HepG2 (cell line): ENCODE measurements around the gene DBNDD1. TPM values are rescaled to one million over a fixed set of nuclear protein-coding genes. Genes with fewer than 3 reads are reported as not detected.

ENCODE experiments used
- BRD4 ChIP-seq: sonication (generic); formaldehyde crosslinking; IDR thresholded peaks from 2 replicates; pipeline ENCODE4 v1.4.0; 2020; ENCODE audit warnings: missing genetic modification reagents
- BRF2 ChIP-seq: sonication (generic); formaldehyde crosslinking; IDR thresholded peaks from 2 replicates; pipeline ENCODE4 v1.8.1; 2022; ENCODE audit warnings: mild to moderate bottlenecking, missing genetic modification reagents
- DRAP1 ChIP-seq: IDR thresholded peaks from 2 replicates; pipeline ENCODE4 v1.6.1; 2016; ENCODE audit warnings: missing genetic modification reagents, missing compliant biosample characterization
- ETS1 ChIP-seq: sonication (generic); formaldehyde crosslinking; IDR thresholded peaks from 2 replicates; pipeline ENCODE4 v1.4.0; 2020; ENCODE audit warnings: missing genetic modification reagents
- ETV5 ChIP-seq: IDR thresholded peaks from 2 replicates; pipeline ENCODE4 v1.6.1; 2018; ENCODE audit warnings: missing biosample characterization, missing genetic modification reagents, inconsistent platforms, borderline replicate concordance
- ETV6 ChIP-seq: sonication (generic); formaldehyde crosslinking; conservative IDR thresholded peaks from 2 replicates; pipeline ENCODE4 v1.4.0; 2020; ENCODE audit warnings: missing genetic modification reagents
- FOSL1 ChIP-seq: sonication (generic); formaldehyde crosslinking; IDR thresholded peaks from 2 replicates; pipeline ENCODE4 v1.9.0; 2021; ENCODE audit warnings: missing genetic modification reagents, borderline replicate concordance
- FOXC1 ChIP-seq: sonication (generic); formaldehyde crosslinking; IDR thresholded peaks from 2 replicates; pipeline ENCODE4 v1.8.0; 2022; ENCODE audit warnings: mild to moderate bottlenecking, missing genetic modification reagents, borderline replicate concordance
- HCFC1 ChIP-seq: fragments of 150-350 bp; IDR thresholded peaks from 2 replicates; pipeline ENCODE4 v1.6.1; 2014; ENCODE audit warnings: low read depth, low read length
- HMG20A ChIP-seq: IDR thresholded peaks from 2 replicates; pipeline ENCODE4 v1.6.1; 2016; ENCODE audit warnings: borderline replicate concordance
- LCORL ChIP-seq, 2 experiments: fragments of 450-650 bp in 1 of 2; sonication (generic) in 1 of 2; formaldehyde crosslinking in 1 of 2; IDR thresholded peaks; 2 replicates each; pipeline versions ENCODE4 v1.5.0 to v1.6.1; 2017 to 2020; ENCODE audit warnings: antibody characterized with exemption in 1 of 2, missing genetic modification reagents in 1 of 2
- NFE2L1 ChIP-seq: sonication (generic); formaldehyde crosslinking; IDR thresholded peaks from 2 replicates; pipeline ENCODE4 v1.4.0; 2020; ENCODE audit warnings: missing genetic modification reagents, mild to moderate bottlenecking, borderline replicate concordance
- SALL1 ChIP-seq: sonication (generic); formaldehyde crosslinking; IDR thresholded peaks from 2 replicates; pipeline ENCODE4 v1.8.0; 2022; ENCODE audit warnings: mild to moderate bottlenecking, missing genetic modification reagents
- SMARCC2 ChIP-seq: fragments of 450-650 bp; IDR thresholded peaks from 2 replicates; pipeline ENCODE4 v1.6.1; 2017; ENCODE audit warnings: antibody characterized with exemption, mild to moderate bottlenecking
- TAF1 ChIP-seq: sonication (generic); formaldehyde crosslinking; IDR thresholded peaks from 2 replicates; pipeline ENCODE4 v1.4.0; 2020; ENCODE audit warnings: missing genetic modification reagents
- ZNF260 ChIP-seq: sonication (generic); formaldehyde crosslinking; IDR thresholded peaks from 2 replicates; pipeline ENCODE4 v1.4.0; 2020; ENCODE audit warnings: missing genetic modification reagents, low read depth, mild to moderate bottlenecking, borderline replicate concordance
- ZNF275 ChIP-seq: sonication (generic); formaldehyde crosslinking; IDR thresholded peaks from 2 replicates; pipeline ENCODE4 v1.8.0; 2022; ENCODE audit warnings: missing genetic modification reagents, mild to moderate bottlenecking, inconsistent platforms, borderline replicate concordance
- ZNF30 ChIP-seq: sonication (generic); formaldehyde crosslinking; IDR thresholded peaks from 2 replicates; pipeline ENCODE4 v1.5.0; 2020; ENCODE audit warnings: mild to moderate bottlenecking, missing genetic modification reagents
- ZNF547 ChIP-seq: sonication (generic); formaldehyde crosslinking; IDR thresholded peaks from 2 replicates; pipeline ENCODE4 v1.5.1; 2020; ENCODE audit warnings: mild to moderate bottlenecking, missing genetic modification reagents
- ZNF550 ChIP-seq: sonication (generic); formaldehyde crosslinking; IDR thresholded peaks from 2 replicates; pipeline ENCODE4 v1.4.0; 2020; ENCODE audit warnings: mild to moderate bottlenecking, missing genetic modification reagents, borderline replicate concordance
- ZNF629 ChIP-seq: sonication (generic); formaldehyde crosslinking; conservative IDR thresholded peaks from 2 replicates; pipeline ENCODE4 v1.5.0; 2020; ENCODE audit warnings: missing genetic modification reagents
- polyA plus RNA-seq, 8 experiments: library from polyadenylated mRNA; depleted of rRNA in 3 of 8; stranded (reverse) in 7 of 8; unstranded in 1 of 8; fragments of >200 nt; fragmentation: Illumina TruSeq in 4 of 8; extraction: Trizol in 4 of 8; gene quantifications; 2 replicates each; pipeline versions ENCODE4 v1.2.1 to v1.2.3, GENCODE V29; 2011 to 2016; ENCODE audit warnings: low read depth in 4 of 8, missing spikeins in 1 of 8, mixed read lengths in 1 of 8; ENCODE audit not compliant: insufficient read depth in 1 of 8
- total RNA-seq, 5 experiments: library from RNA; depleted of rRNA; stranded (reverse); fragments of >200 nt; fragmentation: Illumina TruSeq; extraction: Trizol; gene quantifications; 2 replicates each; pipeline ENCODE4 v1.2.3, GENCODE V29; 2016; ENCODE audit warnings: low read depth in 1 of 5
- TF ChIP-seq, protein P1 (sequence below): IDR thresholded peaks from 2 replicates; pipeline ENCODE4 v1.6.1; 2016; ENCODE audit warnings: low read depth
- TF ChIP-seq, protein P2 (sequence below): sonication (generic); formaldehyde crosslinking; IDR thresholded peaks from 2 replicates; pipeline ENCODE4 v1.4.0; 2020; ENCODE audit warnings: missing genetic modification reagents

DBNDD1 gene
- total and polyA plus RNA-seq, 2 of the 13 experiments (the other 11 are each of a cell fraction or from before 2014, with no cell fraction given), result 17.0 to 40.4 TPM

DNA sequence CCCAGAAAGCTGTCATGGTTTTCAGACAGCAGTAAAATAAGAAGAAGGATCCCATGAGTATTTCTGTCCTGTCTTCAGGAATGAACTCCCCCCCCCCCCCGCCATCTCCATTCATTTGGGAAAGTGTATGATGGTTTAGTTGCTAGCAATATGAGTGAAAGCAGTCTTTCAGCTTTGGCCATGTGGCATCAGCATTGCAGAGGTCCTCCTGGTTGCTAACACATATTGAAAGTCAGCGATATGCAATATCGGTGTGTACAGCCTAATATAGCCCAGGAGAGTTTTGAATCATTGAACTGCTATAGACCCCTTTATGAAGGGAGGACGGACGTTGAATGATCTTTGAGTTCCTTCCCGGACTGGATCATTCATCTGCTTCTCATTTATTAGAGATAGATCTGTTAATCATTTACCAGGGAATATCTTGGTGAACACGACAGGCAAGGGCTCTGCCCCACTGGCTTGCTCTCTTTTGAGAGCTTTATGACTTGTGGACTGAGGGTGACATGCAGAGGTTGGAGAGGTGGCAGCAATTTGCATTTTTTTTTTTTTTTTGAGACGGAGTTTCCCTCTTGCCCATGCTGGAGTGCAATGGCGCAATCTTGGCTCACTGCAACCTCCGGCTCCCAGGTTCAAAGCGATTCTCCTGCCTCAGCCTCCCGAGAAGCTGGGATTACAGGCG is 45.5 kb downstream of the DBNDD1 start (continued):
- TF ChIP-seq SALL1 (CRISPR knock-in tag) (no peak), LCORL (IDR thresholded peaks at IDR 0.05) (no peak), LCORL (CRISPR knock-in tag; IDR thresholded peaks at IDR 0.05) (peak; percentile 61; the same call in 1 of the 2 replicates), SMARCC2 (no peak), FOSL1 (CRISPR knock-in tag) (no peak), BRF2 (CRISPR knock-in tag) (no peak), HMG20A (CRISPR knock-in tag) (no peak), ETS1 (CRISPR knock-in tag) (no peak), FOXC1 (CRISPR knock-in tag) (no peak), ZNF275 (no peak), TAF1 (CRISPR knock-in tag) (no peak), BRD4 (CRISPR knock-in tag) (no peak), ZNF629 (CRISPR knock-in tag) (no peak), DRAP1 (CRISPR knock-in tag) (0 out of 2 replicates have a peak, but pooled peaks have one; percentile 15), ZNF30 (CRISPR knock-in tag) (no peak), ETV5 (CRISPR knock-in tag) (no peak), NFE2L1 (CRISPR knock-in tag) (no peak), ZNF260 (CRISPR knock-in tag) (no peak), HCFC1 (no peak), ZNF547 (no peak), ZNF550 (CRISPR knock-in tag) (no peak), ETV6 (CRISPR knock-in tag) (no peak)
- TF ChIP-seq, protein P1, sequence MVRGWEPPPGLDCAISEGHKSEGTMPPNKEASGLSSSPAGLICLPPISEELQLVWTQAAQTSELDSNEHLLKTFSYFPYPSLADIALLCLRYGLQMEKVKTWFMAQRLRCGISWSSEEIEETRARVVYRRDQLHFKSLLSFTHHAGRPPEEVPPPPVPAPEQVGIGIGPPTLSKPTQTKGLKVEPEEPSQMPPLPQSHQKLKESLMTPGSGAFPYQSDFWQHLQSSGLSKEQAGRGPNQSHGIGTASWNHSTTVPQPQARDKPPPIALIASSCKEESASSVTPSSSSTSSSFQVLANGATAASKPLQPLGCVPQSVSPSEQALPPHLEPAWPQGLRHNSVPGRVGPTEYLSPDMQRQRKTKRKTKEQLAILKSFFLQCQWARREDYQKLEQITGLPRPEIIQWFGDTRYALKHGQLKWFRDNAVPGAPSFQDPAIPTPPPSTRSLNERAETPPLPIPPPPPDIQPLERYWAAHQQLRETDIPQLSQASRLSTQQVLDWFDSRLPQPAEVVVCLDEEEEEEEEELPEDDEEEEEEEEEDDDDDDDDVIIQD (CRISPR knock-in tag), result no peak
- TF ChIP-seq, protein P2, sequence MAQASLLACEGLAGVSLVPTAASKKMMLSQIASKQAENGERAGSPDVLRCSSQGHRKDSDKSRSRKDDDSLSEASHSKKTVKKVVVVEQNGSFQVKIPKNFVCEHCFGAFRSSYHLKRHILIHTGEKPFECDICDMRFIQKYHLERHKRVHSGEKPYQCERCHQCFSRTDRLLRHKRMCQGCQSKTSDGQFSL, result no peak
